Activated CD4-positive, alpha-beta T cell treated with anti-CD3 and anti-CD28 coated beads, Interleukin-10, Interleukin-2, amounts not matched to agents 100 ng/mL and 50 ng/mL, durations not matched to agents 16 hours and 8 hours (primary cell): ENCODE results near the gene ATAD5.
"Not testable (repeated sequence)": the region's sequence is repeated elsewhere in the genome, so short reads cannot be mapped to it uniquely, and the experiment has no call there.

Experiments used
- DNase-seq: peaks from one replicate; pipeline ENCODE4 v3.0.0-alpha.2; 2020

Gene ATAD5, protein sequence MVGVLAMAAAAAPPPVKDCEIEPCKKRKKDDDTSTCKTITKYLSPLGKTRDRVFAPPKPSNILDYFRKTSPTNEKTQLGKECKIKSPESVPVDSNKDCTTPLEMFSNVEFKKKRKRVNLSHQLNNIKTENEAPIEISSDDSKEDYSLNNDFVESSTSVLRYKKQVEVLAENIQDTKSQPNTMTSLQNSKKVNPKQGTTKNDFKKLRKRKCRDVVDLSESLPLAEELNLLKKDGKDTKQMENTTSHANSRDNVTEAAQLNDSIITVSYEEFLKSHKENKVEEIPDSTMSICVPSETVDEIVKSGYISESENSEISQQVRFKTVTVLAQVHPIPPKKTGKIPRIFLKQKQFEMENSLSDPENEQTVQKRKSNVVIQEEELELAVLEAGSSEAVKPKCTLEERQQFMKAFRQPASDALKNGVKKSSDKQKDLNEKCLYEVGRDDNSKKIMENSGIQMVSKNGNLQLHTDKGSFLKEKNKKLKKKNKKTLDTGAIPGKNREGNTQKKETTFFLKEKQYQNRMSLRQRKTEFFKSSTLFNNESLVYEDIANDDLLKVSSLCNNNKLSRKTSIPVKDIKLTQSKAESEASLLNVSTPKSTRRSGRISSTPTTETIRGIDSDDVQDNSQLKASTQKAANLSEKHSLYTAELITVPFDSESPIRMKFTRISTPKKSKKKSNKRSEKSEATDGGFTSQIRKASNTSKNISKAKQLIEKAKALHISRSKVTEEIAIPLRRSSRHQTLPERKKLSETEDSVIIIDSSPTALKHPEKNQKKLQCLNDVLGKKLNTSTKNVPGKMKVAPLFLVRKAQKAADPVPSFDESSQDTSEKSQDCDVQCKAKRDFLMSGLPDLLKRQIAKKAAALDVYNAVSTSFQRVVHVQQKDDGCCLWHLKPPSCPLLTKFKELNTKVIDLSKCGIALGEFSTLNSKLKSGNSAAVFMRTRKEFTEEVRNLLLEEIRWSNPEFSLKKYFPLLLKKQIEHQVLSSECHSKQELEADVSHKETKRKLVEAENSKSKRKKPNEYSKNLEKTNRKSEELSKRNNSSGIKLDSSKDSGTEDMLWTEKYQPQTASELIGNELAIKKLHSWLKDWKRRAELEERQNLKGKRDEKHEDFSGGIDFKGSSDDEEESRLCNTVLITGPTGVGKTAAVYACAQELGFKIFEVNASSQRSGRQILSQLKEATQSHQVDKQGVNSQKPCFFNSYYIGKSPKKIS (N-terminal part only)

DNA sequence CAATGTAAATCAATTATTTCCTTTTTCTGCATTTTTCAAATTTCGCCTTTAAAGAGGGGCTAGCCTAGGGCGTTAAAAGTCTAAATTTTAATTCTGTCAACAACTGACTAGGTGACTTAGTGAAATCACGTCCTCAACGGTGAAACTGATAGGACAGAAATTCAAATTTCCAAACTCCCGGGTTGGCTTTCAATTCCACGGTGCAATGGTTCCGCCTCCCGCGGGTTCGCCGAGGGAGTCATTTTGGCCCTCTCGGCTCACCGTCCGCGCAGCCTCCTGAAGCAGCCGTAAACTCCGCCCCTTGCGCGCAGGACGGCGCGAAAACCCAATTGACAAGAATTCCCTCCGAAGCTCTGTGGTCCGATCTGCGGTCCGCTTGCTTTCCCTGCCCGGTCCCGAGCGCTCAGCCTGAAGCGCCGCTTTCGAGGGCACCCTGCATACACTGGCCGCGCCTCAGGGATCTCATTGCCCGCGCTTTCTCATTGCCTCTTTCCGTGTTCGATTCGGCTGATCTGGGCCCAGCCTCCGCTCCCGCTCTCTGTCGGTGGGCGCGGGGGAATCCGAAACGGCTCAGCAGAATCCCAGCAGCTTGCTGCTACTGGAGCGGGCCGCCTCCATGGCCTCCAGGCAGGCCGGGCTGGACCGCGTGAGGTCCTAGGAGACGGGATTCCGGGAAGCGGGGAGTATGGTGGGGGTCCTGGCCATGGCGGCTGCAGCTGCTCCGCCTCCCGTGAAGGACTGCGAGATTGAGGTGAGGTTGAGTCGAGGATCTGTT lies at the start of gene ATAD5:
ATAD5 (plus strand) TSS at position 304 of the 775 bp plus-strand sequence; CDS start at position 686, 382 bp downstream.
- DNase-seq: peak; percentile 92

DNA sequence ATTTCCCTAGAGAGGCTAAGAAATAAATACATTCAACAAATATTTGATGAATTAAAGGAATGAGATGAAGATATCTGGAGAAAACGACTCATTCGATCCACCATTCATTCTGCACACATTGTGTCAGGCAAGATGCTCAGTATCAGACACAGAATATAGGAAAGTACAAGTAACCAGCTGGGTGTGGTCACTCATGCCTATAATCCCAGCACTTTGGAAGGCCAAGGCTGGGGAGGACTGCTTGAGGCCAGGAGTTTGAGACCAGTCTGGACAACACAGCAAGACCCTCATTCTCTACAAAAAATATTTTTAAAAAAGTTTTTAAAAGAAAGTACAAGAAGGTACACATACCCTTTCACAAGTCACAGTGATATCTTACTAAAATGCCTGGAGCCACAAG lies 49.6 kb upstream of the ATAD5 start:
- no peak for DNase-seq

DNA sequence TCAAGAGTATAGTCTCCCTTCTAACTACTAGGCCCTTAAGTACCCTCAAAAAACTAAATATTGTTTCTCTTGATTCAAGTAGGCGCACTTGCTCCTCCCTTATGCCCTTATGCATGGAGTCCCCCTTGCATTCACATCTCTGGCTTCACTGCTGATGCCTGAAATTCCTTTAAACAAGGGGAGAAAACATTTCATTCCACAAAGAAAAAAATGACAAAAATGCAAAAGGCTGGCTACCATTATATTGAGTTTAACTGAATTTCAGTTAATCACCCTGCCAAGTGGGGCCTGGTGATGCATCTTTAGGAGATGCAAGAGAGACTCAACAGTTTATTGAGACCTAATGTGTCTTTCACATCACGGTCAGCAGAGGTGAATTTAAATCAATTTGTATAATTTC lies 42.8 kb upstream of the ATAD5 start:
- no peak for DNase-seq

DNA sequence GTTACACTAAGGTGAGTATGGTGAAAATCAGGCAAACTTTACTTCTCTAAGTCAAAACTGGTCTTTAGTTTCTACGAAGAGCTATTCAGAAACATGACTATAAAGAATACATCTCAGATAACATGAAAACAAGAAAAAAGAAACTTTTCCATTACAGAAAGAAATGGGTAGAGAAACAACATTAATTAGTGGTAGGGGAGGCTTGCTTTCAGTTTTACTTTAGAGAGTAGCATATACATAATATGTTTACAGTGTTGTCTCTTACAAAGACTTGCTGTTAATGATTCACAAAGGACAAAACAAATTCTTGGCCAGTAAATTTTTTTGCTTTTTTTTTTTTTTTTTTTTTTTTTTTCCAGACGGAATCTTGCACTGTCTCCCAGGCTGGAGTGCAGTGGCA lies 41.5 kb upstream of the ATAD5 start:
- DNase-seq: no peak

DNA sequence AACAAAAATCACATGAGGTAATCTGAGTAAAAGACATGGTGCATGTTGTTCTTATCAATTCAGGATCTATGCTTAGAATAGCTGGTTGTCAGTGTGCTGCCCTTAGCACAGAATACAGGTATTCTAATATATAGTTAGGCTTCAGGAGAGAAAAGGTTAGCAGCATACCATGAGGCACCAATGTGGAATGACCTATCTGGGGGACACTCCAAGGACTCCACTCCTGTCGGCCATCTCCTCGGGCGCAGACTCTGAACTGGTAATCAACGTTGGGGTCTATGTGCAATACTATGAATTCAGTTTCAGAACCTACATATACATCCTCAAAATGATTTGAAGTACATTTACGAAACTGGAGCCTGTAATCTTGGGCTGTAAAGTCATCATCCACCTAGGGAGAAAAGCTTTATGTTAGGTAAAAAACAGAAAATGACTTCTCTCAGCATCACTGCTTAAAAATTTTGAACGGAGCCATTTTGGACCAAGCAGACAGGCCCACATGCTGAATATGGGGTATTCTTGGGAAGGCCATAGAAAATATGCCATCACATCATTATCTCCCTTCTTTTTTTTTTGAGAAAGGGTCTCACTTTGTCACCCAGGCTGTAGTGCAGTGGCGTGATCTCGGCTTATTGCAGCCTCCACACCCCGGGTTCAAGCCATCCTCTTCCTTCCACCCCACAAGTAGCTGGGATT lies 38.3 kb upstream of the ATAD5 start:
- no peak for DNase-seq

DNA sequence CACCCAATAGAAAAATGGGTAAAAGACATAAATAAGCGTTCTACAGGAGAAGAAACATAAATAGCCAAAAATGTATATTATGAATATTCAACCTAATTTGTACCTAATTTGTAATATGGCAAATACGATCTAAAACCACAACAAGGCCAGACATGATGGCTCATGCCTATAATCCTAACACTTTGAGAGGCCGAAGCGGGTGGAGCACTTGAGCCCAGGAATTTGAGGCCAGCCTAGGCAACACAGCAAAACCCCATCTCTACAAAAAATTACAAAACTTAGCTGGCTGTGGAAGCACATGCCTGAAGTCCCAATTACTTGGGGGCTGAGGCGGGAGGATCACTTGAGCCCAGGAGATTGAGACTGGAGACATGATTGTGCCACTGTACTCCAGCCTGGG lies 37.4 kb upstream of the ATAD5 start:
- DNase-seq: no peak

DNA sequence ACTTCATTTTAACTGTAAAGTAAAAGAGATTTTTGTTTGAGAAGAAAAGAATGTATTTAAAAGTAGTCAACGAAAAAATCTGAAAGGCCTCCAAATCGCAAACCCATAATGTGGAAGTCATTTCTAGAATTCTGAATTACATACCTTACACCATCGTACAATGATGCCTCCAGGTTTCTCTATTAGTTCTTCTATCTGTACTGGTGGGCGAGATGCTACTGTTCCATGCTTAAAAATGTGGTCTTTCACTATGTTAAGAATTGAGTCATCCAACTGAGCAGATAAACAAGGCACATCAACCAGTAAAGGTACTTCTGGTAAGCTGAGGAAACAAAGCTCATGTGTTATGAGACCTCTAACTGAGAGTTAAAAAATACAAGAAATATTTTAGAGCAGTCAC lies 35.8 kb upstream of the ATAD5 start:
- peak; percentile 85 for DNase-seq

DNA sequence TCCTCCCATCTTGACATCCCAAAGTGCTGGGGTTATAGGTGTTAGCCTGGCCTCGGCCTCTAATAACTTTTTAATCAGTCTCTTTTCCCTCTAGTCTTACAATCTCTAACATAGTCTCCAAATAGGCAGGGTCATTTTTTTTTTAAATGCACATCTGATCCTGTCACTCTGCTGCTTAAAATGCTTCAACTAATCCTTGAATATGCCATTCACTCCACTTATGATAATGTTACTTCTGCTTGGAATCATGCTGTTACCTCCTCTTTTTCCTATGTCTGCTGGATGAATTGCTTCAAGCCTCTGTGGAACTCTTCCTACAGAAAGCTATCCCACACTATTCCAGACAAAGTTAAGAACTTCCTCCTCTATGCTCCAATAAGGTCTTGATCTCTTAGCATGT lies 30.1 kb upstream of the ATAD5 start:
- DNase-seq: no peak

DNA sequence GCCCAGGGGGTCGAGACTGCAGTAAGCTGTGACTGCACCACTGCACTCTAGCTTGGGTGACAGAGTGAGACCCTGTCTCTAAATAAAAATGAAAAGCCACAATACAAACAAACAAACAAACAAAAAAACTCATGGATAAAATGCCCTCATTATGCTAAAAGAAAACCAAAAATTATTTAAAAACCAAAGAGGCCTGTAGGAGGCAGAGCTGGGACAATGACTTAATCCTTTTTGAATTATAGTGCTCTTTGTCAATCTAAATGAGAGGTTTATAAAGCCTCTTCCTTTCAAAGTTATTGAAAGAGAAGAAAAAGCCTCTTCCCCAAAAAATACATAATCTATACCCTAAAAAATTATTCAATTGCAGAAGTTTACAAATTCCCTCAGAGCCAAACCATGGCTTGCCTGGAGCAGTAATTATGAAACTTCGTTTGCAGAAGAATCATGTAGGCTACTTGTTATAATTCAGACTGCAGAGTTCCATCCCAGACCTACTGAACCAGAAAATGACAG lies 25.8 kb upstream of the ATAD5 start:
- DNase-seq: no peak

DNA sequence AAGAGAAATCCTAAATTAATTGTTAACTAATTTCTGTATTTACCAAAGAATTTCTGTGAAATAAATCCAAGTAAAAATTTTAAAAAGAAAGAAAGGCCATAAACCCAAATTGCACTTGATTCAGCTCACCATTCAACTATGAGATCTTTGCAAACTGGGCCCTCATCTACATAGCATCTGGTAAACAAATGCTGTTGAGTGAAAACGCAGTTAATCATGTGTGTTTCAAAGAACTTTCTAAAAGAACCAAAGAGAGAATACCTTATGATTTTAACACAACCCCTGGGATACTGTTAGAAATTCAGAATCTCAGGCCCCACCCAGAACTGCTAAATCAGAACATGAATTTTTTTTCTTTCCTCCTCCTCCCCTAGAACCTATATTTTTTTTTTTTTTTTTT lies 23.9 kb upstream of the ATAD5 start:
- DNase-seq: no peak

DNA sequence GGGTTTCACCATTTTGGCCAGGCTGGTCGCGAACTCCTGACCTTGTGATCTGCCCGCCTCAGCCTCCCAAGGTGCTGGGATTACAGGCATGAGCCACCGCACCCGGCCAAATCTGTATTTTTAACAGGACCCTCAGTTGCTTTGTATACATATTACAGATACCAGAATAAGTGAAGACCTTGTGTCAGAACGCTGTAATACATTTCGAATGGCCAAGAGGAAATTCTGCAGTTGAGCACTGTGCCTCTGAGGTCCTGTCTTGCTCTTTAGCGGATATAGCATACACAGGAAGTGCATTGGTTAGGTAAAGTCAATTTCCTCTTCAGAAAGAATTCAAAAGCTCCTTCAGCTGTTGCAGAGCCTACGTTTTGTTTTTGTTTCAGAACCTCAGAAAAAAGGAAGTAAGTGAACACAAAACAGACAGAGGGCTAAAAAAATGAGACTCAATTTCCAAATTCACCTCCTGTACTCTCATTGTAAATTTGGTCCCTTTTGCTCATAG lies 22.9 kb upstream of the ATAD5 start:
- peak; percentile 82 for DNase-seq

DNA sequence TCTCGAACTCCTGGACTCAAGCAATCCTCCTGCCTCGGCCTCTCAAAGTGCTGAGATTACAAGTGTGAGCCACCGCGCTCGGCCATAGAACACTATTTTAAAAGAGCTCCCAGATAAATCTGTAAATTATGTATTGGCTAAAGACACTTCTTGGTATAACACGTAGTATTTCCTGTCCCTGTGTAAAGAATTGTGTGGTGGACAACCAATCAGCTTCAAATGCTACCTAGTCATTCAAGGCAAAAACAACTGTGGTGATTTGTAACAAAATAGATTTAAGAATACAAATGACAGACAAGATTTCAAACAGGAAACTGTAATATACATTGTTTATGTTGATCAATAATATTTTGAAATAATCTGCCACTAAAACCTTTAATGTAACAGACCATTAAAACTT lies 21.9 kb upstream of the ATAD5 start:
- DNase-seq: no peak

DNA sequence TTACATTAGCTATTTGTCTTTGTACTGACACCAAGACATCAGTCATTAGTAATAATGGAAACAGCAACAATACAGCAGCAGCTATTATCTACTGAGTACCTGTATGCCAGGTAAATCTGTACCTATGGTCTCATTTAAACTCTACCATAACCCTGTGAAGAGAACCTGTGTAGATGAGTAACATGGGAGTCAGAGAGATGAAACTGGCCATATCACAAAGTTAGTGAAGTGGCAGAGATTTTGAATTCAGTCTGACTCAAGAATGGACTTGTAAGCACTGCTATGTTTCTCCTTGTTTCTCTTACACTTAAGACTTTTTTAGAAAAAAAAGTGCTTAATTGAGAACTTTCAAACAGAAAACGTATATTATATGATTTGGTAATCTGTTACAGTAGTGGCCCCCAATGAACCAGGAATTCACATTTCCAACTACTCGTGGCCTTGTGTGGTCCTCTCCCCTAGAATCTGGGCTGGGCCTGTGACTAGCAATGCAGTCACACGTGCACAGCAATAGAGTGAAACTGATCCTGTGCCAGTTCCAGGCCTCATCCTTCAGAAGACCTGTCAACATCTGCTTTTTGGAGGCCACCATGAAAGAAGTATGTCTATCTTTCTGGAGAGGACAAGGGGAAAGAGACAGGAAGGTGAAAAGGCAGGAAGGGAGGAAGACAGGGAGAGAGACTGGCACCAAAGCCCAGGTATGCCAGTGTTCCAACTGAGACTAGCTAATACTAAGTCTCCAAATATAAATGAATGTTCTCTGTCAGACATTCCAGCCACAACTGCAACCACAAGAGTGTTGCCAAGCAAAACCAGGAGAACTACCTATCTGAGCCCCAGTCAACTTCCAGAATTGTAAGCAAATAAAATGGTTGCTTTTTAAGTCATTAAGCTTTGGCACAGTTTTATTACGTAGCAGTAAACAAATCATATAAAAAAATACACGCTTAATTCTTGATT lies 19.3 kb upstream of the ATAD5 start:
- DNase-seq: no peak

DNA sequence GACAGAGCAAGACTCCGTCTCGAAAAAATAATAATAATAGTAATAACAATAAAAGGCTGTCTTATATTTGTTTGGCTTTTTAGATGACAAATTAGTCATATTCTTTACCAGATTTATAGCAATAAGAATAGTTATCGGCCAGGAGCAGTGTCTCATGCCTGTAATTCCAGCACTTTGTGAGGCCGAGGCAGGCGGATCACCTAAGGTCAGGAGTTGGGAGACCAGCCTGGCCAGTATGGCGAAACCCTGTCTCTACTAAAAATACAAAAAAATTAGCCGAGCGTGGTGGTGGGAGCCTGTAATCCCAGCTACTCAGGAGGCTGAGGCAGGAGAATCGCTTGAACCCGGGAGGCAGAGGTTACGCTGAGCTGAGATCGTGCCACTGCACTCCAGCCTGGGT lies 17.5 kb upstream of the ATAD5 start:
- DNase-seq: not testable (repeated sequence)

DNA sequence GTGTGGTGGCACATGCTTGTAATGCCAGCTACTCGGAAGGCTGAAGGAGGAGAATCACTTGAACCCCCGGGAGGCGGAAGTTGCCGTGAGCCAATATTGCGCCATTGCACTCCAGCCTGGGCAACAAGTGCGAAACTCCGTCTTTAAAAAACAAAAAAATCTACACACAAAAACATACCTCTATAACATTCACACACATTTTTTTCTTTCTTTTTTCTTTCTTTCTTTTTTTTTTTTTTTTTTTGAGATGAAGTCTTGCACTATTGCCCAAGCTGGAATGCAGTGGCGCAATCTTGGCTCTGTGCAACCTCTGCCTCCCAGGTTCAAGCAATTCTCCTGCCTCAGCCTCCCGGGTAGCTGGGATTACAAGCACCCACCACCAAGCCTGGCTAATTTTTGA lies 16.9 kb upstream of the ATAD5 start:
- DNase-seq: not testable (repeated sequence)

DNA sequence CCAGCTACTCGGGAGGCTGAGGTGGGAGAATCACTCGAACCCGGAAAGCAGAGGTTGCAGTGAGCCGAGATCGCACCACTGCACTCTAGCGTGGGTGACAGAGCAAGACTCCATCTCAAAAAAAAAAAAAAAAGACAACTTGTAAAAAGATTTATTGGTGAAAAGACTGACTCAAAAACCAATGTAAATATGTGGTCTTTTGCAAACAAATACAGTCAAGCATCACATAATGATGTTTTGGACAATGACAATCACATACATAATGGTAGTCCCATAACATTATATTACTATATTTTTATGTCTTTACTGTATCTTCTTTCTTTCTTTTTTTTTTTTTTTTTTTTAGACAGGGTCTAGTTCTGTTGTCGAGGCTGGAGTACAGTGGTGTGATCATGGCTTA lies 15.6 kb upstream of the ATAD5 start:
- DNase-seq: no peak

DNA sequence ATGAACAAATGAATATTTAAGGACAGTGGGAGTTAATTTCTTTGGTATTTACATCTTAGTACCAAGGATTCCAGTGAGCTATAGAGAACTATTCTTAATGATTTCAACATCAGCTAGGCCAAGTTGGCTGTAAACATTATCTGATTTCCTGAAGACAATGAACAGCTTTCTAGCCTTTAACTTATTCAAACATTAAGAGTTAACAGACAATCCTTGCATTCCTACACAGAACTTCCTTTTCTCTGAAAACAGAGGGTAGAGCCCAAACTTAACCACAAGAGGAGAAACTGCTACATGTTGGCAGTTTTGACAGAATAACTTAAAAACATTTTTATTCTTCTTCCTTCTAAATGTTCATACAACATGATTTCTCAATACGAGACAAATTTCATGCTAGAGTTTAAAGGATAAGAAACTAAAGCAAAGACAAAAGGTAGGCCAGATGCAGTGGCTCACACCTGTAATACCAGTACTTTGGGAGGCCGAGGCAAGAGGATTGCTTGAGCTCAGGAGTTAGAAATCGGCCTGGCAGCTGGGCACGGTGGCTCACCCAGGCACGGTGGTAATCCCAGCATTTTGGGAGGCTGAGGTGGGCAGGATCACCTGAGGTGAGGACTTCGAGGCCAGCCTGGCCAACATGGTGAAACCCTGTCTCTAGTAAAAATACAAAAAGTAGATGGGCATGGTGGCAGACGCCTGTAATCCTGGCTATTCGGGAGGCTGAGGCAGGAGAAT lies 11.6 kb upstream of the ATAD5 start:
- peak; percentile 24 for DNase-seq

DNA sequence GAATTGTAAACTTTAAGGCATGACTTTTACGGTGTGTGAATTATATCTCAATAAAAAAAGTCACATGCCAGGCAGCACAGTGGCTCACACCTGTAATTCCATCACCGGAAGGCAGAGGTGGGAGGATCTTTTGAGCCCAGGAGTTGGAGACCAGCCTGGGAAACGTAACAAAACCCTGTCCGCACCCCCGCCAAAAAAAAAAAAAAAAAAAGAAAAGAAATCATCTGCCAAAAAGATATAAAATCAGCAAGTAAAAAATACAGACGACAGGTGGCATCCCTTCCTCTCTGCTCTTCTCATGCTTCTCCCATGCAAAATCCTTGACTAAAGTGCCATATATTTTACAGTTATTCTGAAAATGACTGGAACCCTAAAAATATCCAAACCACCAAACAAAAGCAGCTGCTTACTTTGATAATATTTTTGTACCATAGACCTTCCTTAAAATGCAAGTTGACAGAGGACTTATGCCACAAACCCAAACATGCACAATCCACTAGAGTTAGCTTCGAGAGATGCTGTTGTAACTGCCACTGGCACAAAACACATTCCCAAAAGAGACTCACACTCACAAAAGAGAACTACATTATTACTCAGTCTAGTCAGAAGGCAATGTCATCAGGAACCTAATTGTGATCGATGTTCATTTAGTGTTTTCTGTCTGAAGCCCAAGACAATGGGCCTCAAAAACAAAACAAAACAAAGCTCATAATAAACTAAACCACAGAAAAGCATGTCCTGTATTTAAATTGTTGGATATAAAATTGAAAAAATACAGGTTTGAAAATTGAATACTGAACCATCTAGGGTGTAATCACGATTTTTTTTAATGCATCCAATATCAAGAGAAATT lies 9.7 kb upstream of the ATAD5 start:
- DNase-seq: peak; percentile 35

DNA sequence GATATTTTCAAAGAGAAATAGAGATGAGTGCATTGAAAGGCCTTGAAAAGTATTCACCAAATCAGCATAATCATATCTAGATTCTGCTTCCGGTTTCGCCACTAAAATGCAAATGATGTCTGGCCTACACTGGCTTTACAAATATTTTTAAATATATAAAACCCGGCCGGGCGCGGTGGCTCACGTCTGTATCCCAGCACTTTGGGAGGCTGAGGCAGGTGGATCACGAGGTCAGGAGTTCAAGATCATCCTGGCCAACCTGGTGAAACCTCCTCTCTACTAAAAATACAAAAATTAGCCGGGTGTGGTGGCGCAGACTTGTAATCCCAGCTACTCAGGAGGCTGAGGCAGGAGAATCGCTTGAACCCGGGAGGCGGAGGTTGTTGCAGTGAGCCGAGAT lies 8.8 kb upstream of the ATAD5 start:
- peak; percentile 51 for DNase-seq
